Islet of Langerhans (tissue), 1 donor: ENCODE measurements around the gene NPIPB6.

Experiments
- FAIRE-seq: peaks from one replicate; lab custom pipeline; 2011; peaks lifted over from hg19 to GRCh38; lab: Jason Lieb, UNC

Gene NPIPB6

DNA sequence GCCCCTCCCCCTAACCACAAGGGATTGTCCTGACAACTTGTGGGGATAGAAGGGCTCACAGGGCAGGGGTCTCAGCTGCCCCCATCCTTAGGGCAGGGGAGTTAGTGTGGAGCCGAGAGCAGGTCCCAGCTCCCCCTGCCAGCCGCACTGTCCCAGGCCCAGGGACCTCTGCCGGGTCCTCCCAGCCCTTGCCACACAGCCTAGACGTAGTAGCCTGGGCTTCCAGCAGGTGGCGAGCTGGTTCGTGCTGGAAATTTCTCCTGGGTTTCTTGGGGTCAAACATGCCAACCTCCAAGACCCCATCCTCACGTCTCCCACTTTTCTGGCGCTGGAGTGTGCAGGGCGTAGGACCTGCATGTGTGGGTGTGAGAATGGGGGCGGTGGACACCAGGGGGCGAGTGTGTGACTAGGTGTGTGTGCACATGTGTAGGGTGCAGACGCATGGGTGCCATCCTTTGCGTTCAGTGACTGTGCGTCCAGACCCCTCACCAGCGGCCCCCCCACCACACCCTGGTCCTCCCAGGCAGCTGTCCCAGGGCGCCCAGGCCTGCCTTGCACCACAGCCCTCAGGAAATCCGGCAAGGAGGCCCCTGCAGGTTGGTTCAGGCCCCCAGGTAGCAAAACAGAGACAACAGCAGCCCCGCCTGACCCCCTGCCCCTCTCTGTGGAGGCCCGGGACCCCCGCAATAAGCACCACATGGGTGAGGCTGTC lies 41.5 kb downstream of the NPIPB6 start:
- FAIRE-seq = no peak

DNA sequence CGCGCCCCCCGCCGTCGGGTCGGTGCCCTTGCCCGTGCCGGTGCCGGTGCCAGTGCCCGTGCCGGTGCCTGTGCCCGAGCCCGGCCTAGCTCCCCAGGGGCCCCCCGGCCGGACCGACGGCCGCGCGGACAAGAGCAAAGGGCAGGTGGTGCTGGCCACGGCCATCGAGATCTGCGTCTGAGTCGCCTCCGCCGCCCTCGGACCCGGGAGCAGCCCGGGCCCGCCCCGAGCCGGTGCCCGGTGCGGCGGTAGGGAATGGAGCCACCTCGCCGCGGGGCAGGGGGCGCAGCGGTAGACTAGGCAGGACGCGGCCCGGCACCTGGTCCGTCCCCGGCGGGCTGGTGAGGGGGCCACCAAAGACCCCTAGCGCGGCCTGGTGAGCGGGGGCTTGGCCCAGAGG lies 42.6 kb downstream of the NPIPB6 start:
- FAIRE-seq = no peak

DNA sequence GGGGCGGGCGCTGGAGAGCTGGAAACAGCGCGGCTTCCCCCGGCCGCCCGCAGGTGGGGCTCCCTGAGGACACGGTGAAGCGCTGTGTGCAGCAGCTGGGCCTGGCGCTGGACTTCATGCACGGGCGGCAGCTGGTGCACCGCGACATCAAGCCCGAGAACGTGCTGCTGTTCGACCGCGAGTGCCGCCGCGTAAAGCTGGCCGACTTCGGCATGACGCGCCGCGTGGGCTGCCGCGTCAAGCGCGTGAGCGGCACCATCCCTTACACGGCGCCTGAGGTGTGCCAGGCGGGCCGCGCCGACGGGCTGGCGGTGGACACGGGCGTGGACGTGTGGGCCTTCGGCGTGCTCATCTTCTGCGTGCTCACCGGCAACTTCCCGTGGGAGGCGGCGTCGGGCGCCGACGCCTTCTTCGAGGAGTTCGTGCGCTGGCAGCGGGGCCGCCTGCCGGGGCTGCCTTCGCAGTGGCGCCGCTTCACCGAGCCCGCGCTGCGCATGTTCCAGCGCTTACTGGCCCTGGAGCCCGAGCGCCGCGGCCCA lies 43.2 kb downstream of the NPIPB6 start:
- no peak for FAIRE-seq

DNA sequence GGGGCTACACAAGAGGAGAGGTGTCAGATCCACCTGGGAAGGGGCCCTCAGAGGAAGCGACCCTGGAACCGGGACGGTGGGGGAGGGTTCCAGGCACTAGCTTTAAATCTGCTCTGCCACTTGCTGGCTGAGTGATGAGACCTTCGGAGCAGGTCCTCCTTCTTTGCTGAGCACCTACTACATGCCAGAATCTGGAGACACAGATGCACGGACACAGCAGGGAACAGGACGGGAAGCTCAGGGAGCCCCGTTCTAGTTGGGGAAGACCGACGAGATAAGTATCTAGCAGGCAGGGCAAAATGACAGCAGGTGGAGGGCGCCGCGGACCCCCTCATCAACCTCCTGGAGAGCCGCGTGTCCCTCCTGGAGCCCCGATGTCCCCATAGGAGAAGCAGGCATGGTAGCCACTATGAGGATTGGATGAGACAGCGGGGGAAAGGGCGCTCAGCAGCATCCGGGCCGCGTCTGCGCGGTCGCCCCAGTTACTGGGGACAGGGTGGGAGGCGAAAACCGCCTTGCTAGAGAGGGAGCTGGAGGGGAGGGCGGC lies 43.8 kb downstream of the NPIPB6 start:
- no peak for FAIRE-seq

DNA sequence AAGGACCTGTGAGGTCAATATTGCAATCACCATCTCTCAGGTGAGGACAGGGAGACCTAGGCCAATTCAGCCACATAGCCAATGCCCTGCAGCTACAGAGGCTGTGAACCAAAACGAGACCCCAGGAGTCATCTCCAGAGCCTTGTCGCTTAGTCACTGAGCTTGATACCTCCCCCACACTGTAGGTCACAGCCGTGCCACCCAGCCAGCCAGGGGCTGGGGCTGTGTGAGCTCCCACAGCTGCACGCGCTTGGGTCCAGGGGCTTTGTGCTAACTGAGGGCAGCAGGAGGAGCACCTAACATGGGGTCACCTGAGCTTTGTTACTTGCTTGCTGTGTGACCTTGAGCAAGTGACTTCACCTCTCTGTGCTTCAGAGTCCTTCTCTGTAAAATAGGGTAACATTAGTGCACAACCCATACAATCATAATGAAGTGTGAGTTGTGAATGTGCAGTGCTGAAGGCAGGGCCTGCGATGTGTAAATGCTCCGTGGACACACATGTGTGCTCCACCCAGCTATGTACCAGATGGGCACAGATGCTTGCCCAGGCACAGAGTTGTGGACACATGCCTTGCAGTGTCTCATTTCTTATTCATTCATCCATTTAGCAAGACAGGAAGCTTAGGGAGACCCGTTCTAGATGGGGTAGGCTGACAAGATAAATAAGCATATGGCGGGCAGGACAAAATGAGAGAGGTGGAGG lies 45.1 kb downstream of the NPIPB6 start:
- no peak for FAIRE-seq

DNA sequence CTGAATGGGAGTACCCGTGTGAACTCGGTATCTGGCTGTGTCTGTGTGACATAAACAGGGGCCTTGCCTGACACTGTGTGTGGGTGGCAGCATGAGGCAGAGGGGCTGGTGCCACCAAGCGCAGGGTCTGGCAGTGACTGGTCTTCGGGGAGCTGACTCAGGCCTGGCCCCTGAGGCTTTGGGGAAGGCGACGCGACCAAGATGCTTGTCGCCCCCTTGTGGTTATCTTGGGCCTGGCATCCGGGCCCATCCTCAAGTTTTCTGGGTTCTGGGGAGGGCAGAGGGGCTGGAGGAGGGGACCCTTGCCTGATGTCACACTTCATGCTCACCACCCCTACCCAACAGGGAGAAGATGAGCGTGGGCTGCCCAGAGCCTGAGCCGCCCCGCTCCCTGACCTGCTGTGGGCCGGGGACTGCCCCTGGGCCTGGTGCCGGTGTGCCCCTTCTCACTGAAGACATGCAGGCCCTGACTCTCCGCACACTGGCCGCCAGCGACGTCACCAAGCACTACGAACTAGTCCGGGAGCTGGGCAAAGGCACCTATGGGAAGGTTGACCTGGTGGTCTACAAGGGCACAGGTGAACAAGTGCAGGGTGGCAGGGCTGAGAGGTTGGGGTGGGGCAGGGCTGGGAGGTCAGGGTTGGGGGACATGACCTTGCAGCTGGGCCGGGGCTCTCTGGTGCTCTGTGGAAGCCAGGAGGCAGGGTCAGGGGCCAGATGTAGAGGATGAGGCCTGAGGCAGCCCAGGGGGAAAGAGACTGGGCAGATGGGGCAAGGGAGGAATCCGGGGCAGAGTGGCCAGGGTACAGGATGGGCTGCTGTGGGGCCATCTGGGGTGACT lies 46.0 kb downstream of the NPIPB6 start:
- FAIRE-seq = no peak

DNA sequence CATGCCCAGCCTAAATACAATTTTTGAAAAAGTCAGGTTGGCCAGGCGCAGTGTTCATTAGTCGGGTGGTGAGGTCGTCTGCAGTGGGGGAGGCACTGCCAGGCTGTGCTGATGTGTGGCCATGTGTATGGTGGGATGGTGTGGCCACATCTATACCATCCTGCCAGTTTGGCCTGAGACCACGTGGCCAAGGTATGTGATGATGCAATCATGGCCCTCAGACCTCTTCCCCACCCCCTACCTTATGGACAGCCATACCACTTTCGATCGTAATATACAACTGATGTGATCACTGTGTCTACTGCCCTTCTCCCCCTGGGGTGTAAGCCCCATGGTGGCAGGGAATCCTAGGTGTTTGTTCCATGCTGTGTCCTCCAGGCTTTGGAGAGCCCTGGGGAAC lies 47.3 kb downstream of the NPIPB6 start:
- FAIRE-seq = no peak

DNA sequence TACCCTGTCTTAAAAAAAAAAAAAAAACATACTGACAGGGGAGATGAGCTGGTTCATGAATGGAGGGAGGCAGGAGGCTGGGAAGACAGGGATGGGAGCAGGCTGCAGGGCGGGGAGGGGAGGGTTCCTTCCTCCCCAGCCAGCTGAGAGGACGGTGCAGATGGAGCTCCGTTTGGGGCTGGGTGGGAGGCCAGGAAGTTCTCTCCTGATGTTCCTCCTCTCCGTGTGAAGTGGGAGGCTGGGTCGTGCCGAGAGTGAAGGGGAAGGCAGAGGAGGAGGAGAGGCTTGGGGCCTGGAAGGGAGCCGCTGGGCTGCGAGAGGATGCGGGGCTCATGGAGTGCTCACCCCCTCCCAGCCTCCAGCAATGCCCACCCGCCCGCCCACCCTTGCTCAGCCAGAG lies 49.7 kb downstream of the NPIPB6 start:
- no peak for FAIRE-seq

DNA sequence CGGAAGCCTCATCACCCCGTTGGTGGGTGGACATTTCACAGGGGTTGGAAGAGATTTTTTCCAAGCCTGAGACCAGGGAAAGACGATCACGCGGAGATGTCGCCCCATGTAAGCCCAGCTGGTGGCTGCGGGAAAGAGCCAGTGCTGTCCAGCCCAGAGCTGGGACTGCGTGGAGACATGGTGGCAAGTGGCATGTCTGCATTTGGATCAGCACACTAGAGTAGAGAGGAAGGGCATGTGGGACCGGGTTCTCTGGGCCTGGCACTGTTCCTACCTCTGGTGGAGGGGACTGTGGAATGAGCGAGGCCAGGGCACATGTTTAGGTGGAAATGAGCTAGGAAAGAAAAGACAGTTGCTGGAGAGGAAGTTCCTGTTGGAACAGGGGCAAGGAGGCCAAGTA lies 51.0 kb downstream of the NPIPB6 start:
- FAIRE-seq = no peak

DNA sequence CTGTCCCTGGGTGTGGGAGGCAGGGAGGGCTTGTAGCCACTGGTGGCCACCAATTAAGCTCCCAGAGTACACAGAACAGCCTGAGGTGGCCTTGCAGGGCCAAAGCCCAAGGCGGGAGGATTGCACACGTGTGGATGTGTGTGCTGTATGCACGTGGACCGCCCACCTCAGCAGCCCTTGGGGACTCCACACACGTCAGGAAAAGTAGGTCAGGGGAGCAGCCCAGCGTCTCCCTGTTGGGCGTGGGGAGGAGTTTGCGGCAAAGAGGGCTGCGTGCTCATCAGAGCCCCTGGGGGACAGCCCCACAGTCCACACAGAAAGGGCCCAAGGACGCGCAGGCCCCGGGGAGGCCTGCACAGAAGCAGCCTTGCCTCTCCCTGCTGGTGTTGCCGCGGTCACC lies 51.4 kb downstream of the NPIPB6 start:
- FAIRE-seq = no peak

DNA sequence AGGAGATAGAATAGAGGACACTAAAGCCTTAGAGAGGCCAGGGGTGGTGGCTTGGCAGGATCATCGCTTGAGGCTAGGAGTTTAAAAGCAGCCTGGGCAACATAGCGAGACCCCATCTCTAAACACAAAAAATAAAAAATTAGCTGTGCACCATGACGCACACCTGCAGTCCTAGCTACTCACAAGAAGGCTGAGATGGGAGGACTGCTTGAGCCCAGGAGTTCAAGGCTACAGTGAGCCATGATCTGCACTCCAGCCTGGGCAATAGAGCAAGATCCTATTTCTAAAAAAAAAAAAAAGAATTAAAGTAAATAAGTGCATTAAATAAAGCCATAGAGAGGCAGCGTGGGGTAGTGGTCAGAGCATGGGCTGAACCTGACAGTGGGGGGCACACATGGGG lies 51.9 kb downstream of the NPIPB6 start:
- FAIRE-seq = no peak

DNA sequence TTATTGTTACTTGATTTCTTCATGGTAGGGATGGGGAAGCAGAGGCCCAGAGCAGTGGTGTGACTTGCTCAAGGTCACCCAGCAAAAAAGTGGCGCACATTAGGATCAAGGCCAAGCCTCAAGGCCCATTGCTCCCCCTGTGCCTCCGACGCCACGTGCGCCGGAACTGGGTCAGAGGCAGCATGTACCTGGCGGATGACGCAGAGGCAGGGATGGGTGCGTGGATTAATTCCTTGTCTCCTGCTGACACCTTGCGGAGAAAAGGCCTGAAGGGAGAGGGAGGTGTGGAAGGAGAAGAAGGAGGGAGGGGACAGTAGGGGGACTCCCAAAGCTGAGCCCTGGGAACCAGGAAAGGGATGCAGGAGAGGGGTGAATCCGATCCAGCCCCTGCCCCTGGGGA lies 52.5 kb downstream of the NPIPB6 start:
- FAIRE-seq = no peak

DNA sequence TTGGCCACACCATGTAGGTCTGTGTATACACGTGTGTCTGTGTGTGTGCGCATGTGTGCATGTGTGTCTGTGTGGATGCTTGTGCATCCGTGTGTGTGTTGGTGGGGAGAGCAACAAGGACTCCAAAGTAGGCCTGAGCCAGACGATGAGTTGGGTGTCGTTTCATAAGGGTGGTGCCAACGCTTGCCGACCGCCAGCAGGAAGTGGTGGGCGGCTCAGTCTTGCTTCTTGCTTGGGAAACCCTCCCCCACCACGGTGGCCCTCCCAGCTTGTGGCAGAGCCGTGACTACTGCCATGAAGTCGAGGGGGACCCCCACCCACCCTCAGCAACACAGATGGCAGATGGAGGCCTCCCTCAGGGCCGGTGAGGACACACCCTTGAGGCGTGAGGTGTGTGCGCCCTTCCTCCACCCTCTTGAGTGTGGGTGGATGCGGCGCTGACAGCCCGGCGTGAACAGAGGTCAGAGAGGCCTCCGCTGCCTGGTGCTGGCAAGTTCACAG lies 53.4 kb downstream of the NPIPB6 start:
- no peak for FAIRE-seq

DNA sequence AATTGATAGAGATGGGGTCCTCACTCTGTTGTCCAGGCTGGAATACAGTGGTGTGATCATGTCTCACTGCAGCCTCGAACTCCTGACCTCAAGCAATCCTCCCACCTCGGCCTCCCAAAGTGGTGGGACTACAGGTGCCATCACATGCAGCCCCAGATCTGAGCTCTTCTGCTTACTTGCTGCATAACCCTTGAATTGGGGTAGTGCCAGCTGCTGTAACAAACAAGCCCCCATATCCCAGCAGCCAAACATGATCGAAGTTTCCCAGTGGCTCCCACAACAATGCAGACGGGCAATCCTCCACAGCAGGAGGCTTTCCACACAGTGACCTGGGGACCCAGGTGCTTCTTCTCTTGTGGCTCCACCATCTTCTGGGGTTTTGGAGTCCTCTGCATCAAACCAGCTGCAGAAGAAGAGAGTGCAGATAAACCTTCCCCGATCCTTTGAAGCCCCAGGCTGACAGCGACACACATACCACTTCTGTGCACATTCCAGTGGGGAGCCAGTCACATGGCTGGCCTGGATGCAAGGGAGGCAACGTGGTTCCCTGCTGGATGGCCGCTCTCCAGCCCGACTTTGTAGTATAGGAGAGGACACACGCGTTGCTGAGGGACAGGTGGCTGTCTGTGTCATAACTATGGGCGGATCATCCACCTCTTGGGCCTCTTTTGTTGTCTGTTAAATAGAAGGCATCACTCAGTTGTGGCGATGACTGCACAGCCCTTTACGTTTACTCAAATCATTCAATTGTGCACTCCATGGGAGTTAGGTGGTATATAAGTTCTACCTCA lies 54.3 kb downstream of the NPIPB6 start:
- no peak for FAIRE-seq

DNA sequence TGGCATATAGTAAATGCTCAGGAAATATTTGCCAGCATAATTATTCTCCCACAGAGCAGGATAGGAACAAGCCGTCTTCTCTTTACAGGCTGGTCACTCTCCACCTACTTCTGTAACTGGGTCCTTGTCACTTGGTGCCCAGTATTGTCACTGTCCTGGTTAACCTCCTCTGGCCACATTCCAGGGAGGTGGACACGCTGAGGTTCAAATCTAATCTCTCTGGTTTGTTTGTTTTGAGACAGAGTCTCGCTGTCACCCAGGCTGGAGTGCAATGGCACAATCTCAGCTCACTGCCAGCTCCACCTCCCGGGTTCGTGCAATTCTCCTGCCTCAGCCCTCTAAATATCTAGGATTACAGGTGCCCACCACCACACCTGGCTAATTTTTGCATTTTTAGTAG lies 55.4 kb downstream of the NPIPB6 start:
- FAIRE-seq = no peak

DNA sequence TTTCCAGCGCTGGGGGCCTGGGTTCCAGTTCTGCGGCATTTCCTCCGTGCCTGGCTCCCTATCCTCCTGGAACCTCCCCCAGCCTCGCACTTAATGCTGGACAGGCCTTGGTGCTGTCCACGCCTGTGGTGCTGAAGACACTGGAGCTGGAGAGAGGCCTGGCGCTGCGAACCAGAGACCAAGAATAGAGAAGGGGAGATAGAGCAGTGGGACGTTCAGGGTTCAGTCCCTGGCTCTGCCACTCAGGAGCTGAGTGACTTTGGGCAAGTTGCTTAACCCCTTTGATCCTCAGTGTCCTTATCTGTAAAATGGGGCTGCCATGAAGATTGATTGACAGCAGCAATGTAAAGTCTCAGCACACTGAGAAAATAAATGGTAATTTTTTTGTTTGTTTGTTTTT lies 59.1 kb downstream of the NPIPB6 start:
- FAIRE-seq = no peak

DNA sequence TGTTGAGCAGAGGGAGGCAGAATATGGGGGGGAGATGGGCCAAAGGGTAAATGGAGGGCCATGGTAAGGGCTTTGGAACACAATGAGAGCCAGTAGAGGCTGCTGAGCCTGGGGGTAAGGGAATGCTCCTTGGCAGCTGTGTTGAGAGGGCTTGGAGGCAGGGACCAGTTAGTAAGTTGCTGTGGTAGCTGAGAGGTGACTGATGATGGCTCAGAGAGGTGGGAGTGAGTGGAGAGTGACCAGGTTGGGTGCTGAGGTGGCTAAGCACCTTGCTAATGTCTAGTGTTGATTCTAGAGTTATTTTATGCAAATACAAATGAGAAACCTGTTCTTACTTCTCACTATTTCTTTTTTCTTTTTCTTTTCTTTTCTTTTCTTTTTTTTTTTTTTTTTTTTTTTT lies 60.2 kb downstream of the NPIPB6 start:
- FAIRE-seq = no peak

DNA sequence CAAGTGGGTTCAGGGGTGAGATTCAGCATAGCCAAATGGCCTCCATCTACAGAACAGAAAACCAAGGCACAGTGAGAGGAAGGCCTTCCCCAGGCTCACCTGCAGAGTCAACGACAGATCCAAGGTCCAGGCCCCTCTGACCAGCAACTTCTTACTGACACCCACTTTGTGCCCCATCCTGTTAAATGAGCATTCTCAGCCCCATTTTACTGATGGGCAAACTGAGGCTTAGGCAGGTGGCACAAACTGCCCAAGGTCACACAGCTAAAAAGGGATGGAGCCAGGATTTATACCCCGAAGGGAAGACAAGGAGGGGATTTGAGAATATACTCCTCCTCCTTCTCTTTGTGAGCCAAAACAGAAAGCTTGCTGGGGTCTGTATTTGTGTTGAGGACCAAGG lies 61.7 kb downstream of the NPIPB6 start:
- no peak for FAIRE-seq

DNA sequence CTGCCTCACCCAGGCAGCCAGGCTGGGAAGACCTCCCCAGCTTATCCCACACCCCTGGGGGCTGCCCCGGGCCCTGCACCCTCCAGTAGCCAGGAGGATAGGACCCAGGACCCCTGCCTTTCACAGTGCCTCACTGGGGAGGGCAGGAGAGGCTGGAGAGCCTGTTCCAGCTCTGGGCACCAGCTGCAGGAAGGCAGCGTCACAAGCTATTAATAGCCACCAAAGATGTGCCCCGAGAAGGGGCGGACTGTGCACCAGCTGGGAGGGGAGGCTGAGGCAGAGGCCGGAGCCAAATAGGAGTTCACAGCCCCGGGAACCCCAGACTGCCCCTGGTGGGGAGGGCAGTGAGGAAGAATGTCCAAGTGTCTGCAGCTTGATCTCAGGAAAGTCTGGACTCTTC lies 62.2 kb downstream of the NPIPB6 start:
- no peak for FAIRE-seq

DNA sequence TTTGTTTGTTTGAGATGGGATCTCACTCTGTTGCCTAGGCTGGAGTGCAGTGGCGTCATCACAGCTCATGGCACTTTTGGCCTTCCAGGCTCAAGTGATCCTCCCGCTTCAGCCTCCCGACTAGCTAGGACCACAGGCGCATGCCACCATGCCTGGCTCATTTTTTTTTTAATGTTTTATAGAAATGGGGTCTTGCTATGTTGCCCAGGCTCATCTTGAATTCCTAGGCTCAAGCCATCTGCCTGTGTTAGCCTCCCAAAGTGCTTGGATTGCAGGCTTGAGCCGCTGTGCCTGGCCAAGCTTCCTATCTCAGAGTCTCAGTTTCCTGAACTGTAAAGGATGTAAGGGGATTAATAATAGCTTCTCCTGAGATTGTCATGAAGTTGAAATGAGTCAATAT lies 63.0 kb downstream of the NPIPB6 start:
- no peak for FAIRE-seq

DNA sequence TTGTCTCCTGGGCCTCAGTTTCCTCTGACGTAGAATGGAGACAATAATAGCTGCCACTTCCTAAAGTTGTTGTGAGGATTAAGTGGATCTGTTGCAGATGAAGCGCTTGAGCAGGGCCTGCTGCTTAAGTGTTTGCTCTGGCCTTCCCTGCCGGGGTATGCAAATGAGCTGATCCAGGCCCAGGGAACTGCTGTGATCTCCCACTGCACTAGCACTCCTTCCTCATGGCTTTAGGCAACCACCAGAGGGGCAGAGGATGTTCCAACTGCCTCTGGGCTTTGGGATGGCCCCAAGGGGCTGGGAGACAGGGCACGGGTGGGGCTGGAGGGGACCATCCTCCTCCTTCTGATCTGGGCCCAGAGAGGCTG lies 64.8 kb downstream of the NPIPB6 start:
- FAIRE-seq = no peak
